ENCODE measurements around the gene PKMYT1.

DNA sequence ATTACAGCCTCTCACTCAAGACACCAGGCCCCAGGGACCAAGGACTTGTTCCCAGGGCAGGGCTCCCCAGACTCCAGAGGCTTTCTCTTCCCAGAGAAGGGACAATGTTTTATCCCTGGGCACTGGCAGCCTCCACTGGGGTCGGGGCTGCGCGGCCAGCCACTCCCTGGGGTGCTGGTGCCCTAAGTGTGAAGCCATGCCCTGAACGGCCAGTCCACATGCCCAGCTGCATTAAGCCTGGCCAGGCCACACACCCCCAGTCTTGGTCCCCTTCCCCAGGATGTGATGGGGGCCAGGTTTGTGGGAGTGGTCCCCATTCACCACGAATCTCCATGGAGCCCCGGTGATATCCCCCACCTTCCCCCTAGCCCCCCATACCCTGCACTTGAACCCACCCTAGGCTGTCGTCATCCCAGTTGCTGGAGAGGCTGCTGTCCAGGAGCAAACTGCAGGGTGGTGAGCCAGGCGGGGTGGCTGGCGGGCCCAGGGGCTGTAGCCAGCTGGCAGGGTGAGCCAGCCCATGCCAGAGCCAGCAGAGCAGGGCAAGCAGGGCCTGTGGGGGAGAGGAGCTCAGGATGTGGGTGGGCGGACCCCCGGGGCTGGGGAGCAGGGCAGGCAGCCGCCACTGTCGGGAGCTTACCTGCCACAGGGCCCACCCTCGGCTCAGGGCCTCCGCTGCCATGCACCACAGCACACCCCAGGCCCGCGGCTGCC is 6.5 kb downstream of the PKMYT1 start:
- TF ChIP-seq, protein P1, sequence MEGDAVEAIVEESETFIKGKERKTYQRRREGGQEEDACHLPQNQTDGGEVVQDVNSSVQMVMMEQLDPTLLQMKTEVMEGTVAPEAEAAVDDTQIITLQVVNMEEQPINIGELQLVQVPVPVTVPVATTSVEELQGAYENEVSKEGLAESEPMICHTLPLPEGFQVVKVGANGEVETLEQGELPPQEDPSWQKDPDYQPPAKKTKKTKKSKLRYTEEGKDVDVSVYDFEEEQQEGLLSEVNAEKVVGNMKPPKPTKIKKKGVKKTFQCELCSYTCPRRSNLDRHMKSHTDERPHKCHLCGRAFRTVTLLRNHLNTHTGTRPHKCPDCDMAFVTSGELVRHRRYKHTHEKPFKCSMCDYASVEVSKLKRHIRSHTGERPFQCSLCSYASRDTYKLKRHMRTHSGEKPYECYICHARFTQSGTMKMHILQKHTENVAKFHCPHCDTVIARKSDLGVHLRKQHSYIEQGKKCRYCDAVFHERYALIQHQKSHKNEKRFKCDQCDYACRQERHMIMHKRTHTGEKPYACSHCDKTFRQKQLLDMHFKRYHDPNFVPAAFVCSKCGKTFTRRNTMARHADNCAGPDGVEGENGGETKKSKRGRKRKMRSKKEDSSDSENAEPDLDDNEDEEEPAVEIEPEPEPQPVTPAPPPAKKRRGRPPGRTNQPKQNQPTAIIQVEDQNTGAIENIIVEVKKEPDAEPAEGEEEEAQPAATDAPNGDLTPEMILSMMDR (conservative IDR thresholded peaks at IDR 0.05; ENCODE audit: low read depth, low read length): no peak
- TF ChIP-seq EZH2 (IDR thresholded peaks at IDR 0.05; ENCODE audit: borderline replicate concordance, low read depth, low read length, poor library complexity, severe bottlenecking): no peak
